HCT116 (cell line): ENCODE measurements around the gene FLYWCH1. TPM values are rescaled to one million over a fixed set of nuclear protein-coding genes. Genes with fewer than 3 reads are reported as not detected.

ENCODE experiments used
- ATAC-seq: fragments of 200-7000 bp; cut with Tn5 transposase; 2 replicates; pipeline ENCODE4 v1.9.1; 2020; ENCODE audit warnings: mild to moderate bottlenecking, moderate library complexity
- BruUV-seq: library from RNA; stranded (reverse); fragments of 400-500 nt; replicated peaks from 2 replicates; lab custom pipeline; 2021; lab: Mats Ljungman, UMichigan
- CTCF ChIA-PET: fragments of 300-600 bp; sonication (Branson Sonifier 250); formaldehyde crosslinking; loops from one replicate; lab custom pipeline; 2021; ENCODE audit warnings: antibody characterized with exemption; lab: Charles Lee
- POLR2A ChIA-PET: fragments of 300-600, 350-600 bp; sonication (Branson Sonifier 250); formaldehyde crosslinking; loops from one replicate; lab custom pipeline; 2021; ENCODE audit warnings: antibody characterized with exemption; lab: Charles Lee
- RAD21 ChIA-PET, 2 experiments: fragments of 300-600 bp; sonication (Branson Sonifier 250); formaldehyde crosslinking; loops; one replicate each; lab custom pipeline; 2023; ENCODE audit warnings: low total read pairs in 2 of 2; ENCODE audit not compliant: uncharacterized antibody in 2 of 2, unreplicated experiment in 2 of 2, low non-redundant PET in 1 of 2; lab: Charles Lee
- DNase-seq: peaks from one replicate; pipeline ENCODE4 v3.0.0-alpha.2; 2010; ENCODE audit warnings: low read depth, low spot score
- H2AFZ ChIP-seq: fragments of 200-600 bp; shearing (Covaris generic), sonication (generic); 2 replicates; pipeline ENCODE4 v1.6.1; 2017; ENCODE audit warnings: low read depth, mixed run types, mixed read lengths, antibody characterized with exemption, low read length; ENCODE audit not compliant: poor library complexity, severe bottlenecking
- H3K27ac ChIP-seq: 2 replicates; pipeline ENCODE4 v1.5.1; 2012; ENCODE audit warnings: low read depth, low read length
- H3K27me3 ChIP-seq: fragments of 200-600 bp; sonication (generic); 2 replicates; pipeline ENCODE4 v1.6.1; 2016; ENCODE audit warnings: mixed run types, low read length, mixed read lengths; ENCODE audit not compliant: insufficient read depth
- H3K36me3 ChIP-seq, 2 experiments: fragments of 200-500 bp in 1 of 2; fragments of 200-600 bp in 1 of 2; sonication (Bioruptor generic) in 1 of 2; sonication (generic) in 1 of 2; 2 replicates each; pipeline versions ENCODE4 v1.5.1 to v1.6.1; 2014 to 2016; ENCODE audit warnings: low read length in 2 of 2, inconsistent platforms in 1 of 2, mixed read lengths in 1 of 2, mixed run types in 1 of 2; ENCODE audit not compliant: insufficient read depth in 2 of 2, control insufficient read depth in 1 of 2
- H3K4me1 ChIP-seq, 2 experiments: fragments of 200-600 bp in 1 of 2; sonication (generic) in 1 of 2; 2 replicates each; pipeline versions ENCODE4 v1.5.1 to v1.6.1; 2012 to 2017; ENCODE audit warnings: low read length in 2 of 2, inconsistent platforms in 1 of 2, mild to moderate bottlenecking in 1 of 2, mixed read lengths in 1 of 2, mixed run types in 1 of 2, moderate library complexity in 1 of 2; ENCODE audit not compliant: insufficient read depth in 2 of 2, control insufficient read depth in 1 of 2
- H3K4me2 ChIP-seq: fragments of 200-600 bp; sonication (generic); 2 replicates; pipeline ENCODE4 v1.6.1; 2017; ENCODE audit warnings: mixed run types, low read length, mixed read lengths
- H3K4me3 ChIP-seq, 2 experiments: fragments of 200-600 bp in 1 of 2; sonication (generic) in 1 of 2; replicated peaks in 1 of 2; 2 replicates each; pipeline ENCODE4 v1.5.1; 2011 to 2016; ENCODE audit warnings: low read length in 2 of 2, control low read depth in 1 of 2, low read depth in 1 of 2, mild to moderate bottlenecking in 1 of 2, mixed read lengths in 1 of 2, mixed run types in 1 of 2
- H3K79me2 ChIP-seq: fragments of 200-600 bp; sonication (generic); 2 replicates; pipeline ENCODE4 v1.6.1; 2017; ENCODE audit warnings: mild to moderate bottlenecking, mixed run types, low read length, moderate library complexity, mixed read lengths; ENCODE audit not compliant: insufficient read depth
- H3K9ac ChIP-seq: fragments of 200-600 bp; sonication (generic); 2 replicates; pipeline ENCODE4 v1.6.1; 2016; ENCODE audit warnings: low read length, mixed read lengths
- H3K9me2 ChIP-seq: fragments of 200-600 bp; sonication (generic), shearing (Covaris generic); 2 replicates; pipeline ENCODE4 v1.6.1; 2017; ENCODE audit warnings: mixed run types, mild to moderate bottlenecking, moderate library complexity; ENCODE audit not compliant: insufficient read depth
- H3K9me3 ChIP-seq, 2 experiments: fragments of 200-500 bp in 1 of 2; fragments of 200-600 bp in 1 of 2; sonication (Bioruptor generic) in 1 of 2; sonication (generic) in 1 of 2; 2 replicates each; pipeline ENCODE4 v1.6.1; 2014 to 2017; ENCODE audit warnings: low read length in 2 of 2, mixed read lengths in 2 of 2, inconsistent platforms in 1 of 2, low read depth in 1 of 2, mild to moderate bottlenecking in 1 of 2, mixed run types in 1 of 2, moderate library complexity in 1 of 2; ENCODE audit not compliant: control insufficient read depth in 1 of 2, insufficient read depth in 1 of 2
- H4K20me1 ChIP-seq: fragments of 200-600 bp; sonication (generic), shearing (Covaris generic); 2 replicates; pipeline ENCODE4 v1.6.1; 2017; ENCODE audit warnings: mixed run types, mild to moderate bottlenecking, moderate library complexity; ENCODE audit not compliant: insufficient read depth
- CBX3 ChIP-seq: IDR thresholded peaks from 2 replicates; pipeline ENCODE4 v1.6.1; 2012; ENCODE audit warnings: low read depth
- CEBPB ChIP-seq: IDR thresholded peaks from 2 replicates; pipeline ENCODE4 v1.6.1; 2012; ENCODE audit warnings: low read depth
- EGR1 ChIP-seq: IDR thresholded peaks from 2 replicates; pipeline ENCODE4 v1.6.1; 2012; ENCODE audit warnings: low read depth
- ELF1 ChIP-seq: IDR thresholded peaks from 2 replicates; pipeline ENCODE4 v1.6.1; 2012; ENCODE audit warnings: low read depth, borderline replicate concordance
- EZH2 ChIP-seq: fragments of 200-600 bp; sonication (generic); IDR thresholded peaks from 2 replicates; pipeline ENCODE4 v1.6.1; 2017; ENCODE audit warnings: antibody characterized with exemption, mixed run types
- EZH2phosphoT487 ChIP-seq: fragments of 200-600 bp; IDR thresholded peaks from 2 replicates; pipeline ENCODE4 v1.6.1; 2018; ENCODE audit warnings: antibody characterized with exemption, borderline replicate concordance
- FOSL1 ChIP-seq: IDR thresholded peaks from 2 replicates; pipeline ENCODE4 v1.6.1; 2012; ENCODE audit warnings: low read depth
- JUND ChIP-seq: IDR thresholded peaks from 2 replicates; pipeline ENCODE4 v1.6.1; 2012
- POLR2AphosphoS5 ChIP-seq: IDR thresholded peaks from 2 replicates; pipeline ENCODE4 v1.6.1; 2011; ENCODE audit warnings: mild to moderate bottlenecking, low read depth, low read length, moderate library complexity
- SIN3A ChIP-seq: IDR thresholded peaks from 2 replicates; pipeline ENCODE4 v1.6.1; 2012; ENCODE audit warnings: low read depth
- SP1 ChIP-seq: IDR thresholded peaks from 2 replicates; pipeline ENCODE4 v1.6.1; 2012; ENCODE audit warnings: low read depth
- SRF ChIP-seq: IDR thresholded peaks from 2 replicates; pipeline ENCODE4 v1.6.1; 2012; ENCODE audit warnings: low read depth
- YY1 ChIP-seq: IDR thresholded peaks from 2 replicates; pipeline ENCODE4 v1.6.1; 2011; ENCODE audit warnings: low read length, low read depth, moderate library complexity, mild to moderate bottlenecking; ENCODE audit not compliant: insufficient replicate concordance; ENCODE audit errors: extremely low read depth
- intact Hi-C: fragments of 100-400 bp; cut with micrococcal nuclease; formaldehyde crosslinking; loops from 2 replicates; pipeline ENCODE4 v1.10.0; 2022
- total RNA-seq: library from RNA; stranded (reverse); gene quantifications from one replicate; pipeline ENCODE4 v1.2.1, GENCODE V29; 2021; ENCODE audit not compliant: unreplicated experiment
- TF ChIP-seq, protein P1 (sequence below): IDR thresholded peaks from 2 replicates; pipeline ENCODE4 v1.6.1; 2012; ENCODE audit warnings: low read depth
- TF ChIP-seq, protein P2 (sequence below): IDR thresholded peaks from 2 replicates; pipeline ENCODE4 v1.6.1; 2012
- TF ChIP-seq, protein P3 (sequence below): IDR thresholded peaks from 2 replicates; pipeline ENCODE4 v1.6.1; 2012

The FLYWCH1 gene
- total RNA-seq, 1 experiment from 2014 or later, result 66.6 TPM

DNA sequence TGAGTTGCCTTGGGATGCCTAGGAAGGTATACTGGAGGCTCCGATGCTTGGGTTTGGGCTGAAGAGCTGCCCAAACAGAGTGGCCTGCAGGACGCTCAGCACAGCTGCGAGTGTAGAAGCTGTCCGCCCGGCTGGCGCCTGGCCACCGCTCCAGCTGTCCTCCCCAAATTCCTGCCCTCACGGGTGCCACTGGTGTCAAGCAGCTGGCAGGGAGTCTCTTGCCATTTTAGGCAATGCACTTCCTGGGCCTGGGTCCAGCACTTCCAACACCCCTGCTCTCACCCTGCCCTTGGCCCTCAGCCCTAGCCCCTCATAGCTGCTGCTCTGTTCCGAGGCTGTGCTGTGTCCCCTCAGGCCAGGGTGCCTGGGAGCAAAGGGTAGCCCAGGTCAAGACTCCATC is 73.7 kb downstream of the FLYWCH1 start:
- CTCF ChIA-PET, result interaction anchor here (1.1 kb wide), 1 partner anchor 46 kb away, joined by 3 read pairs; no protein-coding TSS in a partner anchor
- no peaks in the 10 kb centered on the region for H3K27me3 ChIP-seq
- no peak for ATAC-seq

More for the DNA sequence above, 73.7 kb downstream of the FLYWCH1 start:
- no peak for TF ChIP-seq FOSL1
- no peak for TF ChIP-seq POLR2AphosphoS5
- TF ChIP-seq ELF1, result no peak
- no peak for TF ChIP-seq JUND
- TF ChIP-seq, protein P1, sequence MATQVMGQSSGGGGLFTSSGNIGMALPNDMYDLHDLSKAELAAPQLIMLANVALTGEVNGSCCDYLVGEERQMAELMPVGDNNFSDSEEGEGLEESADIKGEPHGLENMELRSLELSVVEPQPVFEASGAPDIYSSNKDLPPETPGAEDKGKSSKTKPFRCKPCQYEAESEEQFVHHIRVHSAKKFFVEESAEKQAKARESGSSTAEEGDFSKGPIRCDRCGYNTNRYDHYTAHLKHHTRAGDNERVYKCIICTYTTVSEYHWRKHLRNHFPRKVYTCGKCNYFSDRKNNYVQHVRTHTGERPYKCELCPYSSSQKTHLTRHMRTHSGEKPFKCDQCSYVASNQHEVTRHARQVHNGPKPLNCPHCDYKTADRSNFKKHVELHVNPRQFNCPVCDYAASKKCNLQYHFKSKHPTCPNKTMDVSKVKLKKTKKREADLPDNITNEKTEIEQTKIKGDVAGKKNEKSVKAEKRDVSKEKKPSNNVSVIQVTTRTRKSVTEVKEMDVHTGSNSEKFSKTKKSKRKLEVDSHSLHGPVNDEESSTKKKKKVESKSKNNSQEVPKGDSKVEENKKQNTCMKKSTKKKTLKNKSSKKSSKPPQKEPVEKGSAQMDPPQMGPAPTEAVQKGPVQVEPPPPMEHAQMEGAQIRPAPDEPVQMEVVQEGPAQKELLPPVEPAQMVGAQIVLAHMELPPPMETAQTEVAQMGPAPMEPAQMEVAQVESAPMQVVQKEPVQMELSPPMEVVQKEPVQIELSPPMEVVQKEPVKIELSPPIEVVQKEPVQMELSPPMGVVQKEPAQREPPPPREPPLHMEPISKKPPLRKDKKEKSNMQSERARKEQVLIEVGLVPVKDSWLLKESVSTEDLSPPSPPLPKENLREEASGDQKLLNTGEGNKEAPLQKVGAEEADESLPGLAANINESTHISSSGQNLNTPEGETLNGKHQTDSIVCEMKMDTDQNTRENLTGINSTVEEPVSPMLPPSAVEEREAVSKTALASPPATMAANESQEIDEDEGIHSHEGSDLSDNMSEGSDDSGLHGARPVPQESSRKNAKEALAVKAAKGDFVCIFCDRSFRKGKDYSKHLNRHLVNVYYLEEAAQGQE, result no peak
- TF ChIP-seq SRF, result no peak
- no peak for TF ChIP-seq EZH2phosphoT487
- TF ChIP-seq EGR1, result no peak
- no peak for TF ChIP-seq CBX3
- no peak for TF ChIP-seq SIN3A
- TF ChIP-seq EZH2, result no peak
- no peak for TF ChIP-seq SP1
- TF ChIP-seq, protein P2, sequence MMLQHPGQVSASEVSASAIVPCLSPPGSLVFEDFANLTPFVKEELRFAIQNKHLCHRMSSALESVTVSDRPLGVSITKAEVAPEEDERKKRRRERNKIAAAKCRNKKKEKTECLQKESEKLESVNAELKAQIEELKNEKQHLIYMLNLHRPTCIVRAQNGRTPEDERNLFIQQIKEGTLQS, result no peak
- TF ChIP-seq YY1, result no peak
- TF ChIP-seq CEBPB, result no peak
- TF ChIP-seq, protein P3, sequence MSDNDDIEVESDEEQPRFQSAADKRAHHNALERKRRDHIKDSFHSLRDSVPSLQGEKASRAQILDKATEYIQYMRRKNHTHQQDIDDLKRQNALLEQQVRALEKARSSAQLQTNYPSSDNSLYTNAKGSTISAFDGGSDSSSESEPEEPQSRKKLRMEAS, result no peak
- Histone ChIP-seq H3K79me2 (no peaks in the 10 kb centered on the region; the same call in 1 of the 2 replicates), H3K9ac (no peak overlapping the region), H3K36me3 (no peaks in the 10 kb centered on the region), H3K4me3 (no peak overlapping the region), H4K20me1 (no peaks in the 10 kb centered on the region), H3K9me2 (no peaks in the 10 kb centered on the region), H3K27ac (no peak overlapping the region), H3K9me3 (no peaks in the 10 kb centered on the region), H2AFZ (no peak overlapping the region), H3K4me1 (peaks cover 21 to 46% of the 10 kb centered on the region in 2 experiments), H3K4me2 (no peak overlapping the region)
- RAD21 ChIA-PET, result no interaction called here
- POLR2A ChIA-PET, result interaction anchor here (1.5 kb wide), 1 partner anchor 35 kb away, joined by 3 read pairs; the partner anchor contains the start of gene TNFRSF12A
- no TSS peak for BruUV-seq
- no peak for DNase-seq
- intact Hi-C loops, result no loop called here
